Epithelial cell of proximal tubule (primary cell): ENCODE data around the gene CCND2. TPM values are rescaled to one million over a fixed set of nuclear protein-coding genes. Genes with fewer than 3 reads are reported as not detected.
A peak's percentile ranks its signal among the peaks of the same experiment; 100 is the strongest.

Experiments
- DNase-seq: peaks from one replicate; pipeline ENCODE4 v3.0.0-alpha.2; 2011; ENCODE audit warnings: low read depth
- H3K4me3 ChIP-seq: 2 replicates; pipeline ENCODE4 v1.5.1; 2011; ENCODE audit warnings: low read depth, mild to moderate bottlenecking, low read length
- total RNA-seq: library from RNA; depleted of rRNA; stranded (reverse); fragments of >200 nt; gene quantifications from 2 replicates; pipeline ENCODE4 v1.2.3, GENCODE V29; 2015
- TF ChIP-seq, protein P1 (sequence below): conservative IDR thresholded peaks from 2 replicates; pipeline ENCODE4 v1.5.1; 2012; ENCODE audit warnings: low read depth, mild to moderate bottlenecking, low read length

Gene CCND2
- total RNA-seq, 1 donor from 2014 or later = 14.8 TPM

DNA sequence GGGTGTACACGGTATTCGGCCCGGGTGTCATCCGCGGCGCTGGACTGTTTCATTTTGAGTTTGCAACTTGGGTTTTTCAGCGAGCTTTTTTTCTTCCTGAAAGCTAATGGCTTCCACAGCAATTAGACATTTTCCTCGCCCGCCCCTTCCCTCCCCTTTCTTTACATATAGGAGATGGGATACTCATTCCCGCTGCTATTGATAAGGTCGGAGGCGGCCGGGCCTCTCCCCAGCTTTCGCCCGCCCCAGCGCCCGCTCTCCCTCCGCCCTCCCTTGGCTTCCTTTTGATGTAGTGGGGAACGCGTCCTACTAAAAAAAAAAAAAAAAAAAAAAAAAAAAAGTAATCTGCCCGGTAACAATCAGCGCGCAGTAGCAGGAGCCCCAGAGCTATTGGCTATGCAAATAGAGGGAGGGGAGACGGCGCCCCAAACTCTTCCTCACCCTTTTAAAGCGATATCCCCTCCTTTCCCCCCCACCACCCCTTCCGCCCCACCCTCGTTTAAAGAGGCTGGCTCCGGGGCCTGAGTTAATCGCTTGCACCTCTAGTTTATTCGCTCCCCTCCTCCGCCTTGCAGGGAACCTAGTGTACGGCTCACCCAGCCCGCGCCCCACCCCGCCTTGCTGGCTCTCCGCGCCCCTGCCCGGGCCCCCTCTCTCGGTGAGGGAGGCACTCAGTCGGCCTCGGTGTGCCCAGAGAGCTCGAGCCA is 1.7 kb upstream of the CCND2 start:
- TF ChIP-seq, protein P1, sequence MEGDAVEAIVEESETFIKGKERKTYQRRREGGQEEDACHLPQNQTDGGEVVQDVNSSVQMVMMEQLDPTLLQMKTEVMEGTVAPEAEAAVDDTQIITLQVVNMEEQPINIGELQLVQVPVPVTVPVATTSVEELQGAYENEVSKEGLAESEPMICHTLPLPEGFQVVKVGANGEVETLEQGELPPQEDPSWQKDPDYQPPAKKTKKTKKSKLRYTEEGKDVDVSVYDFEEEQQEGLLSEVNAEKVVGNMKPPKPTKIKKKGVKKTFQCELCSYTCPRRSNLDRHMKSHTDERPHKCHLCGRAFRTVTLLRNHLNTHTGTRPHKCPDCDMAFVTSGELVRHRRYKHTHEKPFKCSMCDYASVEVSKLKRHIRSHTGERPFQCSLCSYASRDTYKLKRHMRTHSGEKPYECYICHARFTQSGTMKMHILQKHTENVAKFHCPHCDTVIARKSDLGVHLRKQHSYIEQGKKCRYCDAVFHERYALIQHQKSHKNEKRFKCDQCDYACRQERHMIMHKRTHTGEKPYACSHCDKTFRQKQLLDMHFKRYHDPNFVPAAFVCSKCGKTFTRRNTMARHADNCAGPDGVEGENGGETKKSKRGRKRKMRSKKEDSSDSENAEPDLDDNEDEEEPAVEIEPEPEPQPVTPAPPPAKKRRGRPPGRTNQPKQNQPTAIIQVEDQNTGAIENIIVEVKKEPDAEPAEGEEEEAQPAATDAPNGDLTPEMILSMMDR = no peak
- no peak for DNase-seq
- H3K4me3 ChIP-seq = peak overlapping the region; percentile 43

DNA sequence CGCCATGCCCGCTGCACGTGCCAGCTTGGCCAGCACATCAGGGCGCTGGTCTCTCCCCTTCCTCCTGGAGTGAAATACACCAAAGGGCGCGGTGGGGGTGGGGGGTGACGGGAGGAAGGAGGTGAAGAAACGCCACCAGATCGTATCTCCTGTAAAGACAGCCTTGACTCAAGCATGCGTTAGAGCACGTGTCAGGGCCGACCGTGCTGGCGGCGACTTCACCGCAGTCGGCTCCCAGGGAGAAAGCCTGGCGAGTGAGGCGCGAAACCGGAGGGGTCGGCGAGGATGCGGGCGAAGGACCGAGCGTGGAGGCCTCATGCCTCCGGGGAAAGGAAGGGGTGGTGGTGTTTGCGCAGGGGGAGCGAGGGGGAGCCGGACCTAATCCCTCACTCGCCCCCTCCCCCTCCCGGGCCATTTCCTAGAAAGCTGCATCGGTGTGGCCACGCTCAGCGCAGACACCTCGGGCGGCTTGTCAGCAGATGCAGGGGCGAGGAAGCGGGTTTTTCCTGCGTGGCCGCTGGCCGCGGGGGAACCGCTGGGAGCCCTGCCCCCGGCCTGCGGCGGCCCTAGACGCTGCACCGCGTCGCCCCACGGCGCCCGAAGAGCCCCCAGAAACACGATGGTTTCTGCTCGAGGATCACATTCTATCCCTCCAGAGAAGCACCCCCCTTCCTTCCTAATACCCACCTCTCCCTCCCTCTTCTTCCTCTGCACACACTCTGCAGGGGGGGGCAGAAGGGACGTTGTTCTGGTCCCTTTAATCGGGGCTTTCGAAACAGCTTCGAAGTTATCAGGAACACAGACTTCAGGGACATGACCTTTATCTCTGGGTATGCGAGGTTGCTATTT is 914 bp upstream of the CCND2 start:
- DNase-seq = no peak
- TF ChIP-seq, protein P1 = no peak
- H3K4me3 ChIP-seq = peak overlapping the region; percentile 70

DNA sequence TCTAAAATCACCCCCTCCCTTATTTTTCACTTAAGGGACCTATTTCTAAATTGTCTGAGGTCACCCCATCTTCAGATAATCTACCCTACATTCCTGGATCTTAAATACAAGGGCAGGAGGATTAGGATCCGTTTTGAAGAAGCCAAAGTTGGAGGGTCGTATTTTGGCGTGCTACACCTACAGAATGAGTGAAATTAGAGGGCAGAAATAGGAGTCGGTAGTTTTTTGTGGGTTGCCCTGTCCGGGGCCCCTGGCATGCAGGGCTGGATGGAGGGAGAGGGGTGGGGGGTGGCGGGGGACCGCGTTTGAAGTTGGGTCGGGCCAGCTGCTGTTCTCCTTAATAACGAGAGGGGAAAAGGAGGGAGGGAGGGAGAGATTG is 300 bp upstream of the CCND2 start:
- no peak for DNase-seq
- TF ChIP-seq, protein P1 = no peak
- peak overlapping the region; percentile 70 for H3K4me3 ChIP-seq

DNA sequence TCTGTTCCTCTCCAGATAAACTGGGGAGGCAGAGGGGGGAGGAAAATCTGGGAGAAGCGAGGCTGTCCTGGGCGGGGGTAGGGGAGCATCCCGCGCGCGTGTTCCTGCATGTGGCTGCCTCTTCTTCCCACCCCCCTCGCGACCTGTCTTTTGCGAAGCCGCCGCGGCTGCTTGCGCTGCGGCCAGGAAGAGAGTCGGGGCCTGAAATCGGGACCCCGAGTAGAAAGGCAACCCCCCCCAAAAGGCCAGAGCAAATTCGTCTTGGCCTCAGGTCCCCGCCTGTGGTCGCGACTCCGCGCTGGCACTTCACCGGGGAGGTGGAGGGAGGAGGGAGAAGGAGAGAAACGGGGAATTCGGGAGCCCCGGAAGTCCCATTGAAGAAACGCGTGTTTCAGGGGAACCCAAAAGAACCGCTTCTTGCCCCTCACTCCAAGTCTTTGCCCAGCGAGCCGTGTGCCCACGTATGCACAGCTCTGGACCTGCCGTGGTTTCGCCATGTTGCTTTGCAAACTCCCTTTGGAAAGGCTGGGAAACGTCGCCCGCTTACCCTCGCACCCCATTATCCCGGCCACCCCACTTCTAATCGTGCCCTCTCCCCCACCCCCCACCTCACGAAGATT is 944 bp downstream of the CCND2 start:
- TF ChIP-seq, protein P1 = no peak
- DNase-seq = no peak
- peak overlapping the region; percentile 70 for H3K4me3 ChIP-seq

DNA sequence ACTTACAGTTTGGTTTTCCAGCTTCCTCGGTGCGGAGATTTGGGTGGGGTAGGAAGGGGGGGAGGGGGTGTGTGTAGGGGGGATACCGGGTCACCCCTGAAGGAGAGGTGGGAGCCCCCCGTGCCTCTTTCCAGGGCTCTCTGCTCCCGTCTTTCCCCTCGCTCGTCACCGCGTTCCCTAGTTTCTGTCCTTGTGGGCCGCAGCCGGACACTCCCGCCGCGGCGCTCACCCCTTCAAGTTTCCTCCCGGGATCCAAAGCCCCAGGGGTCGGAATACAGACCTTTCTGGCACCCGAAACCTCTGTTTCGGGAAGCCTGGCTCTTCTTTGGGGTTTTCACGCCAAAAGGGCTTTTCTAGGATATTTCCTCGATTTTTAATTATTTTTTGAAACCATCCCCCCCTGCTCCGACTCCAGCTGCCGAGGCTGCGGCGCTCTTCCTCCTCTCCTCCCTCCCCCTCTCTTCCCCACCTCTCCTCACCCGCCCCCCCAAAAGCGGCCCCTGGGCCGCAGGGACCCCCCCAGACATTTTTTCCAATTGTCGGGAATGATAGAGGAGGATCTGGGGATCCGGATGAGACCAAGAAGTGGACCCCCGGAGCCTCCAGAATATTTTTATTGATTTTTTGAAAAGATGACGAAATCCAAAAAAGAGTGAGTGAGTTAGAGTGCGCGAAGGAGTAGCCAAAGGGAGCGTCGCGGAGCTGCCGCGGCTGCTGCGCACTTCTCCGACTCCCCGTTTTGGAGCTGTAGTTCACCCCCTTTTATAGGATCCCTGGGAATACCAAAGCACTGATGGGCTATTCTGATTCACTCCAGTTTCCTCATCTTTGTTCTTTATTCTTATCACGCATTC is 1.7 kb downstream of the CCND2 start:
- TF ChIP-seq, protein P1 = no peak
- peak overlapping the region; percentile 70 for H3K4me3 ChIP-seq
- no peak for DNase-seq

DNA sequence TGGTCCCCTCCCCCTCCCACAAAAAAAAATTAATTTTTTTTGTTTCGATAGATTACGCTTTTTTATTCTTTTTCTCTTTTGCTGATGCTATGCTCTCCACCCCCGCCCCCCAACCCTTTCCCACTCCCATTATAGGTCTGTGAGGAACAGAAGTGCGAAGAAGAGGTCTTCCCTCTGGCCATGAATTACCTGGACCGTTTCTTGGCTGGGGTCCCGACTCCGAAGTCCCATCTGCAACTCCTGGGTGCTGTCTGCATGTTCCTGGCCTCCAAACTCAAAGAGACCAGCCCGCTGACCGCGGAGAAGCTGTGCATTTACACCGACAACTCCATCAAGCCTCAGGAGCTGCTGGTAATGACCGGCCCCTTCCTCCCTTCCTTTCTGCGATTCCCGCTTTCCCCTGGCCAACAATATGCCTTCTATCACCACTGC is 2.3 kb downstream of the CCND2 start:
- peak overlapping the region; percentile 70 for H3K4me3 ChIP-seq
- no peak for DNase-seq
- TF ChIP-seq, protein P1 = no peak
